Measurements from ENCODE around the gene CTAGE8. TPM values are rescaled to one million over a fixed set of nuclear protein-coding genes. Genes with fewer than 3 reads are reported as not detected.
"Not testable (repeated sequence)": the region's sequence is repeated elsewhere in the genome, so short reads cannot be mapped to it uniquely, and the experiment has no call there.

CTAGE8 gene
- total RNA-seq, result 0.97 TPM in 1 of 2 replicates, not detected in the other
- long read RNA-seq, result 0 reads

DNA sequence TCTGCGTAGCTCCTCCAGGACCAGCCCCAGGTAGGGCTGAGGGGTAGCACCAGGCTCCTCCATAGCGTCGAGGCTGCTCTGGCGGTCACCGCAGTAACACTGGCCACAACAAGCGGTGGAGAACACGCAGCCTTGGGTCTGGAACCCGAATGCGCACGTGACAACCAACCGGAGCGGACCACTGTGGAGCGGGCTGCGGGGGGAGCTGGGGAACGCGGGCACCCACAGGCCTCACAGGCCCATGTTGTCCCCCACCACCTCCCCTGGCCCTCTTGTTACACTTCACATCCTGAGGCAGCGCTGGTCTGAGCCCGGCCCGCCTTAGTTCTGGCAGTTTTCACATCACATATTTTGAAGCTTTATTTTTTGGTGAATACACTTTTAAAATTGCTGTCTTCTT lies at the start of gene CTAGE8:
TSS of gene CTAGE8 (minus strand) at position 101 of the 400 bp plus-strand sequence. CDS start at position 63, 38 bp downstream.
- H3K9me3 Mint-ChIP-seq (ENCODE audit: unreplicated experiment), result not testable (repeated sequence)

GRCh38 chr7:144317537-144317936 lies 48.4 kb upstream of the CTAGE8 start:
- DNase-seq (ENCODE audit: extremely low spot score, unreplicated experiment); H3K36me3 Mint-ChIP-seq (ENCODE audit: unreplicated experiment); H3K4me3 Mint-ChIP-seq (ENCODE audit: unreplicated experiment); H3K27me3 Mint-ChIP-seq (ENCODE audit: unreplicated experiment); H3K27ac Mint-ChIP-seq (ENCODE audit: unreplicated experiment); H3K4me1 Mint-ChIP-seq (ENCODE audit: unreplicated experiment); H3K9me3 Mint-ChIP-seq (ENCODE audit: unreplicated experiment): not testable (repeated sequence)

More for the DNA sequence above, at the start of gene CTAGE8:
- not testable (repeated sequence) for DNase-seq (ENCODE audit: extremely low spot score, unreplicated experiment); H3K36me3 Mint-ChIP-seq (ENCODE audit: unreplicated experiment); H3K4me1 Mint-ChIP-seq (ENCODE audit: unreplicated experiment); H3K27ac Mint-ChIP-seq (ENCODE audit: unreplicated experiment); H3K27me3 Mint-ChIP-seq (ENCODE audit: unreplicated experiment); H3K4me3 Mint-ChIP-seq (ENCODE audit: unreplicated experiment)

GRCh38 chr7:144311872-144312469 lies 42.9 kb upstream of the CTAGE8 start, which contains the start of gene OR2A1:
OR2A1 (plus strand) TSS chr7:144312419; CDS start chr7:144318125, 5,706 bp downstream.
- H3K27me3 Mint-ChIP-seq (ENCODE audit: unreplicated experiment); H3K4me3 Mint-ChIP-seq (ENCODE audit: unreplicated experiment); H3K27ac Mint-ChIP-seq (ENCODE audit: unreplicated experiment); H3K4me1 Mint-ChIP-seq (ENCODE audit: unreplicated experiment); DNase-seq (ENCODE audit: extremely low spot score, unreplicated experiment); H3K9me3 Mint-ChIP-seq (ENCODE audit: unreplicated experiment); H3K36me3 Mint-ChIP-seq (ENCODE audit: unreplicated experiment): not testable (repeated sequence)

GRCh38 chr7:144311218-144311617 lies 42.1 kb upstream of the CTAGE8 start:
- not testable (repeated sequence) for H3K36me3 Mint-ChIP-seq (ENCODE audit: unreplicated experiment); H3K9me3 Mint-ChIP-seq (ENCODE audit: unreplicated experiment); H3K27me3 Mint-ChIP-seq (ENCODE audit: unreplicated experiment); H3K4me3 Mint-ChIP-seq (ENCODE audit: unreplicated experiment); DNase-seq (ENCODE audit: extremely low spot score, unreplicated experiment); H3K4me1 Mint-ChIP-seq (ENCODE audit: unreplicated experiment); H3K27ac Mint-ChIP-seq (ENCODE audit: unreplicated experiment)

GRCh38 chr7:144309702-144310101 lies 40.6 kb upstream of the CTAGE8 start:
- not testable (repeated sequence) for H3K9me3 Mint-ChIP-seq (ENCODE audit: unreplicated experiment); H3K4me3 Mint-ChIP-seq (ENCODE audit: unreplicated experiment); H3K27me3 Mint-ChIP-seq (ENCODE audit: unreplicated experiment); DNase-seq (ENCODE audit: extremely low spot score, unreplicated experiment); H3K36me3 Mint-ChIP-seq (ENCODE audit: unreplicated experiment); H3K27ac Mint-ChIP-seq (ENCODE audit: unreplicated experiment); H3K4me1 Mint-ChIP-seq (ENCODE audit: unreplicated experiment)

GRCh38 chr7:144305156-144305555 lies 36.1 kb upstream of the CTAGE8 start:
- DNase-seq (ENCODE audit: extremely low spot score, unreplicated experiment); H3K4me1 Mint-ChIP-seq (ENCODE audit: unreplicated experiment); H3K36me3 Mint-ChIP-seq (ENCODE audit: unreplicated experiment); H3K9me3 Mint-ChIP-seq (ENCODE audit: unreplicated experiment); H3K27ac Mint-ChIP-seq (ENCODE audit: unreplicated experiment); H3K27me3 Mint-ChIP-seq (ENCODE audit: unreplicated experiment); H3K4me3 Mint-ChIP-seq (ENCODE audit: unreplicated experiment): not testable (repeated sequence)

- not testable (repeated sequence) for DNase-seq (ENCODE audit: extremely low spot score, unreplicated experiment); H3K27ac Mint-ChIP-seq (ENCODE audit: unreplicated experiment); H3K4me1 Mint-ChIP-seq (ENCODE audit: unreplicated experiment); H3K27me3 Mint-ChIP-seq (ENCODE audit: unreplicated experiment); H3K36me3 Mint-ChIP-seq (ENCODE audit: unreplicated experiment); H3K4me3 Mint-ChIP-seq (ENCODE audit: unreplicated experiment); H3K9me3 Mint-ChIP-seq (ENCODE audit: unreplicated experiment)
Observed at GRCh38 chr7:144303607-144304006, 34.5 kb upstream of the CTAGE8 start.

DNA sequence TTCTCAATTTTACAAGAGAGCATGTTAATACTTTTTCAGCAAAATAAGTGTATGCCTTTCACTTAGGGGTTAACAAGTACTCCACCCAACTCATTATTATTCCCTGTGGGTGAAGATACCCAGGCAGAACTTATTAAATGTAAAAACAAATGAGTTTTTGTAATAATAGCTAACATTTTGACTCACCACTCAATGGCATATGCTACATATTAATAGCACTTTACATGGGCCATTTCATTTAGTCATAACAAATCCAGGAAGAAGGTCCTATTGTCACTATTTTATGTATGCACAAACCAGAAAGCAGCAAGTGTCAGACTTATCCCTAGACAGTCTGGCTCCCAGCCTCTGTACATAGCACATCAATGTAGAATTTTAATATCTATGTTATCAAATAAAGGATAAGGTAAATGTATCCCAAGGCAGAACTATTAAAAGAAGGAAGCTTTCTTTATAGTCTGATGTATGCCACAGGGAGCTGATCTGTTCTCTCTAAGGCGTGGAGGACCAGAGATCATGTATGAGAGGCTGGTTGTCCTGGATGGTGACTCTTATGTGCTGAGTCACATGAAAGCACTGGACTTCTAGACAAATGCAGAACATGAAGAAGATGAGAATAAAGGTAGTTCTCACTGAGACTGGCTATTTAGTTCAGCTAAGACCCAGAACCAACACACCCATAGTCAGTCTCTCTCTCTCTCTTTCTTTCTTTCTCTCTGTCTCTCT lies 33.7 kb upstream of the CTAGE8 start:
- H3K4me1 Mint-ChIP-seq (ENCODE audit: unreplicated experiment); H3K9me3 Mint-ChIP-seq (ENCODE audit: unreplicated experiment); H3K4me3 Mint-ChIP-seq (ENCODE audit: unreplicated experiment); H3K27me3 Mint-ChIP-seq (ENCODE audit: unreplicated experiment); DNase-seq (ENCODE audit: extremely low spot score, unreplicated experiment); H3K27ac Mint-ChIP-seq (ENCODE audit: unreplicated experiment); H3K36me3 Mint-ChIP-seq (ENCODE audit: unreplicated experiment): not testable (repeated sequence)

DNA sequence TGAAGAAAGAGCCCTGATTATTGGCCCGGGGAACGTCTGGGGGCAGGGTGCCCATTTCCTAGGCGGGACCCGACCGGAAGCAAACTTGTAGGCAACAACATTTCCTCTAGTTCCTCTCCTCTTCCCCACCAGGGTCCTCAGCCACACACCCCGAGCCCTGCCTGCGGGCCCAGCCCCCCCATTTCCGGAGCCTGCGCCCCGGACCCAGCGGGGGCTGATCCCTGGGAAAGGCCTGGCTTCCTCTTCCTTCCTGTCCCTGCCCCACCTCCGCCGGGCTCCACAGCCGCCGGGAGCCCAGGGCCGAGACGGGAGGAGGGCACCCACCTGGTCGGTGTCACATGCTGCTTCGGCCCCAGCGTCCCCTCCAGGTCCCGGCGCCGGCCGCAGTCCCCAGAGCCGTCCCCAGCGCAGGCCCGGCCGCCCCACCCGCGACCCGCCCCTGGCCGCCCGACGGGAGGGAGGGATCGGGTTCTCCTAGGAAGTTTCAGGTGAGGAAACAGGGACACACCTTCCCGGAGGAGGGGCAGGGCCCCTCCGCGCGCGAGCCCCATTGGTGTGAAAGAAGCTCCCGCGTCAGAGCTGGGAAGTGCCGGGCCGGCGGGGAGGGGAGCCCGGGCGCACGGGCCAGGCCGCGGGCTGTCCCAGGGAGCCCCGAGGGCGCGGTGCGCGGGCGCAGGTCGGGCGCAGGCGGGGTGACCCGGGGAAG lies 24.9 kb upstream of the CTAGE8 start:
- H3K4me3 Mint-ChIP-seq (ENCODE audit: unreplicated experiment); DNase-seq (ENCODE audit: extremely low spot score, unreplicated experiment); H3K4me1 Mint-ChIP-seq (ENCODE audit: unreplicated experiment); H3K9me3 Mint-ChIP-seq (ENCODE audit: unreplicated experiment); H3K27ac Mint-ChIP-seq (ENCODE audit: unreplicated experiment); H3K36me3 Mint-ChIP-seq (ENCODE audit: unreplicated experiment); H3K27me3 Mint-ChIP-seq (ENCODE audit: unreplicated experiment): not testable (repeated sequence)

DNA sequence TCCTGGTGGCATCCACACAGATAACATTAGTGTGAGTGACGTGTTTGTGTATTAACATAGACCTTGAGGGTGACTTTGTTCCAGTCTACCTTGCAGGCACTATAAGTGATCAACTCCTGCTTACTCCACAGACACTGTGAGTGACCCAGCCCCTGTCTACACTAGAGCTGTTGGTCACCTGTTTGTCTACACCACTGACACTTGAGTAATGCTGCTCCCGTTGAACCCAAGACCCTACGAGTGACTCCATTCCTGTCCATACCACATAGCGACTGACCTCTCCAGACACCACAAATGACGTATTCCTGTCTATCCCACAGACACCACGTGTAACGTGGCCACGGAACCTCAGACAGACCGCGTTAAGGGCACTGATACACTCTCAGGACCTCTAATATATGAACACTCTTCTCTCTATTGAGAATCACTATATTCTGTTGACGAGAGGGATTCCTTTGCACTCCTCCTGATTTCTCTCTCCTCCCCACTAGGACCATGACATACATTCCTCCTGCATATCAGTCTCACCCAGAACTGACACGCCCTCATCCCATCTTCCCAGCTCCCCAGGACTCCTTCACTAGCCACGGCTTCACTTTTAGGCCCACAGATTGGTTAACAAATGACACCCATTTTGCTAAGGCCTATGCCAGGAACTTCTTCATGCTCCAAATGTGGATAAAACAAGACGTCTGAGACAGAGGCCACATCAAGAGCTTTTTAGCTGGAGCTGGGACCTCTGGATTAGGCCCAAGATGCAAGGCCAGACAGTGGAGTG lies 23.5 kb upstream of the CTAGE8 start:
- H3K4me1 Mint-ChIP-seq (ENCODE audit: unreplicated experiment); H3K27me3 Mint-ChIP-seq (ENCODE audit: unreplicated experiment); H3K4me3 Mint-ChIP-seq (ENCODE audit: unreplicated experiment); H3K27ac Mint-ChIP-seq (ENCODE audit: unreplicated experiment); H3K36me3 Mint-ChIP-seq (ENCODE audit: unreplicated experiment); H3K9me3 Mint-ChIP-seq (ENCODE audit: unreplicated experiment): not testable (repeated sequence)
- DNase-seq (ENCODE audit: extremely low spot score, unreplicated experiment), result peak; percentile 49

- H3K27me3 Mint-ChIP-seq (ENCODE audit: unreplicated experiment); H3K36me3 Mint-ChIP-seq (ENCODE audit: unreplicated experiment); H3K4me1 Mint-ChIP-seq (ENCODE audit: unreplicated experiment); DNase-seq (ENCODE audit: extremely low spot score, unreplicated experiment); H3K9me3 Mint-ChIP-seq (ENCODE audit: unreplicated experiment); H3K27ac Mint-ChIP-seq (ENCODE audit: unreplicated experiment); H3K4me3 Mint-ChIP-seq (ENCODE audit: unreplicated experiment): not testable (repeated sequence)
Observed at GRCh38 chr7:144291607-144292006, 22.5 kb upstream of the CTAGE8 start.
